ENCODE measurements around the gene KLF15. TPM values are rescaled to one million over a fixed set of nuclear protein-coding genes. Genes with fewer than 3 reads are reported as not detected.

KLF15 gene
- total and polyA plus RNA-seq, 7 experiments from 2014 or later: 0.57 to 0.81 TPM; not detected in 5

- Mint-ChIP-seq H3K9me3 (peaks cover 0 to 2% (median 0%) of the 10 kb centered on the region in 11 donors), H3K4me1 (no peaks in the 10 kb centered on the region), H3K36me3 (no peaks in the 10 kb centered on the region), H3K27ac (no peak overlapping the region), H3K27me3 (peaks cover 8 to 31% (median 14%) of the 10 kb centered on the region in 5 donors), H3K4me3 (no peak overlapping the region)
- Histone ChIP-seq H3K27ac (ENCODE audit: low read depth, low read length) (no peak overlapping the region), H3K27me3 (ENCODE audit: control insufficient read depth in 2 of 2, insufficient read depth in 2 of 2, low read length in 2 of 2) (no peaks in the 10 kb centered on the region), H3K9me3 (ENCODE audit: control insufficient read depth in 2 of 3, low read length in 3 of 3) (no peaks in the 10 kb centered on the region), H3K36me3 (ENCODE audit: control insufficient read depth in 2 of 3, insufficient read depth in 3 of 3, low read length in 3 of 3) (no peaks in the 10 kb centered on the region), H3K4me1 (ENCODE audit: control insufficient read depth in 2 of 2, insufficient read depth in 2 of 2, low read length in 2 of 2) (no peaks in the 10 kb centered on the region), H3K4me3 (ENCODE audit: low read length) (no peak overlapping the region)
- ChIA-PET POLR2A (no interaction called here), CTCF (no interaction called here)
- intact Hi-C loops (cut with micrococcal nuclease): no loop called here
- ATAC-seq (peak; percentile 42), DNase-seq (no peak)
Measured at GRCh38 chr3:126399351-126399735, 42.1 kb upstream of the KLF15 start.

- Mint-ChIP-seq H3K4me1 (no peaks in the 10 kb centered on the region), H3K27me3 (peaks cover 14 to 34% (median 18%) of the 10 kb centered on the region in 5 donors), H3K27ac (no peak overlapping the region), H3K4me3 (no peak overlapping the region), H3K36me3 (no peaks in the 10 kb centered on the region), H3K9me3 (peaks cover 0 to 2% (median 0%) of the 10 kb centered on the region in 11 donors)
- no peak overlapping the region for H3K27ac ChIP-seq (ENCODE audit: low read depth, low read length)
- ChIA-PET CTCF (no interaction called here), POLR2A (no interaction called here)
- ATAC-seq (no peak), DNase-seq (no peak)
- intact Hi-C loops (cut with micrococcal nuclease): no loop called here
- no peaks in the 10 kb centered on the region for H3K36me3 ChIP-seq (ENCODE audit: control insufficient read depth in 2 of 3, insufficient read depth in 3 of 3, low read length in 3 of 3)
- no peak overlapping the region for H3K4me3 ChIP-seq (ENCODE audit: low read length)
- H3K9me3 ChIP-seq (ENCODE audit: control insufficient read depth in 2 of 3, low read length in 3 of 3): no peaks in the 10 kb centered on the region
- H3K27me3 ChIP-seq (ENCODE audit: control insufficient read depth in 2 of 2, insufficient read depth in 2 of 2, low read length in 2 of 2): no peaks in the 10 kb centered on the region
- H3K4me1 ChIP-seq (ENCODE audit: control insufficient read depth in 2 of 2, insufficient read depth in 2 of 2, low read length in 2 of 2): no peaks in the 10 kb centered on the region
Measured at GRCh38 chr3:126398423-126399350, 41.5 kb upstream of the KLF15 start.

- Histone ChIP-seq H3K9me3 (ENCODE audit: control insufficient read depth in 2 of 3, low read length in 3 of 3) (no peaks in the 10 kb centered on the region), H3K27ac (ENCODE audit: low read depth, low read length) (no peak overlapping the region), H3K36me3 (ENCODE audit: control insufficient read depth in 2 of 3, insufficient read depth in 3 of 3, low read length in 3 of 3) (no peaks in the 10 kb centered on the region), H3K4me1 (ENCODE audit: control insufficient read depth in 2 of 2, insufficient read depth in 2 of 2, low read length in 2 of 2) (no peaks in the 10 kb centered on the region), H3K4me3 (ENCODE audit: low read length) (no peak overlapping the region), H3K27me3 (ENCODE audit: control insufficient read depth in 2 of 2, insufficient read depth in 2 of 2, low read length in 2 of 2) (no peaks in the 10 kb centered on the region)
- Mint-ChIP-seq H3K27ac (no peak overlapping the region), H3K36me3 (no peaks in the 10 kb centered on the region), H3K4me1 (no peaks in the 10 kb centered on the region), H3K4me3 (no peak overlapping the region), H3K27me3 (peaks cover 22 to 39% (median 27%) of the 10 kb centered on the region in 5 donors), H3K9me3 (peaks cover 0 to 2% (median 0%) of the 10 kb centered on the region in 11 donors)
- ATAC-seq (no peak), DNase-seq (no peak)
- ChIA-PET POLR2A (no interaction called here), CTCF (no interaction called here)
- intact Hi-C loops (cut with micrococcal nuclease): no loop called here
Measured at GRCh38 chr3:126397610-126398422, 40.6 kb upstream of the KLF15 start.

GRCh38 chr3:126396536-126396935, 39.3 kb upstream of the KLF15 start:
- intact Hi-C loops (cut with micrococcal nuclease): no loop called here

GRCh38 chr3:126395846-126396513, 38.8 kb upstream of the KLF15 start:
- no peak overlapping the region for H3K4me3 Mint-ChIP-seq
- intact Hi-C loops (cut with micrococcal nuclease): no loop called here
- CTCF ChIA-PET: no interaction called here
- no peaks in the 10 kb centered on the region for H3K4me1 Mint-ChIP-seq
- H3K36me3 Mint-ChIP-seq: no peaks in the 10 kb centered on the region
- no peak overlapping the region for H3K27ac Mint-ChIP-seq
- Histone ChIP-seq H3K27me3 (ENCODE audit: control insufficient read depth in 2 of 2, insufficient read depth in 2 of 2, low read length in 2 of 2) (no peaks in the 10 kb centered on the region), H3K9me3 (ENCODE audit: control insufficient read depth in 2 of 3, low read length in 3 of 3) (no peaks in the 10 kb centered on the region), H3K4me1 (ENCODE audit: control insufficient read depth in 2 of 2, insufficient read depth in 2 of 2, low read length in 2 of 2) (no peaks in the 10 kb centered on the region), H3K4me3 (ENCODE audit: low read length) (no peak overlapping the region), H3K27ac (ENCODE audit: low read depth, low read length) (no peak overlapping the region), H3K36me3 (ENCODE audit: control insufficient read depth in 2 of 3, insufficient read depth in 3 of 3, low read length in 3 of 3) (no peaks in the 10 kb centered on the region)
- peaks cover 0 to 2% (median 0%) of the 10 kb centered on the region in 11 donors for H3K9me3 Mint-ChIP-seq
- POLR2A ChIA-PET: no interaction called here
- ATAC-seq: no peak
- no peak for DNase-seq
- peaks cover 34 to 43% (median 41%) of the 10 kb centered on the region in 5 donors for H3K27me3 Mint-ChIP-seq

More at GRCh38 chr3:126396536-126396935, 39.3 kb upstream of the KLF15 start:
- Histone ChIP-seq H3K36me3 (ENCODE audit: control insufficient read depth in 2 of 3, insufficient read depth in 3 of 3, low read length in 3 of 3) (no peaks in the 10 kb centered on the region), H3K27ac (ENCODE audit: low read depth, low read length) (no peak overlapping the region), H3K4me1 (ENCODE audit: control insufficient read depth in 2 of 2, insufficient read depth in 2 of 2, low read length in 2 of 2) (no peaks in the 10 kb centered on the region), H3K9me3 (ENCODE audit: control insufficient read depth in 2 of 3, low read length in 3 of 3) (no peaks in the 10 kb centered on the region), H3K4me3 (ENCODE audit: low read length) (no peak overlapping the region), H3K27me3 (ENCODE audit: control insufficient read depth in 2 of 2, insufficient read depth in 2 of 2, low read length in 2 of 2) (no peaks in the 10 kb centered on the region)
- no peak overlapping the region for H3K27ac Mint-ChIP-seq
- H3K27me3 Mint-ChIP-seq: peaks cover 29 to 41% (median 35%) of the 10 kb centered on the region in 5 donors
- H3K9me3 Mint-ChIP-seq: peaks cover 0 to 2% (median 0%) of the 10 kb centered on the region in 11 donors
- ChIA-PET CTCF (no interaction called here), POLR2A (no interaction called here)
- ATAC-seq (no peak), DNase-seq (no peak)
- H3K36me3 Mint-ChIP-seq: no peaks in the 10 kb centered on the region
- no peak overlapping the region for H3K4me3 Mint-ChIP-seq
- no peaks in the 10 kb centered on the region for H3K4me1 Mint-ChIP-seq

- Mint-ChIP-seq H3K4me3 (no peak overlapping the region), H3K4me1 (peaks cover 0 to 3% (median 0%) of the 10 kb centered on the region in 7 donors), H3K27ac (no peak overlapping the region), H3K9me3 (peaks cover 0 to 2% (median 0%) of the 10 kb centered on the region in 11 donors), H3K36me3 (no peaks in the 10 kb centered on the region), H3K27me3 (peaks cover 43 to 53% (median 45%) of the 10 kb centered on the region in 5 donors)
- H3K9me3 ChIP-seq (ENCODE audit: control insufficient read depth in 2 of 3, low read length in 3 of 3): no peaks in the 10 kb centered on the region
- H3K36me3 ChIP-seq (ENCODE audit: control insufficient read depth in 2 of 3, insufficient read depth in 3 of 3, low read length in 3 of 3): no peaks in the 10 kb centered on the region
- no peaks in the 10 kb centered on the region for H3K4me1 ChIP-seq (ENCODE audit: control insufficient read depth in 2 of 2, insufficient read depth in 2 of 2, low read length in 2 of 2)
- CTCF ChIA-PET: no interaction called here
- intact Hi-C loops (cut with micrococcal nuclease): no loop called here
- H3K4me3 ChIP-seq (ENCODE audit: low read length): no peak overlapping the region
- POLR2A ChIA-PET: no interaction called here
- ATAC-seq (no peak), DNase-seq (no peak)
- H3K27me3 ChIP-seq (ENCODE audit: control insufficient read depth in 2 of 2, insufficient read depth in 2 of 2, low read length in 2 of 2): no peaks in the 10 kb centered on the region
- no peak overlapping the region for H3K27ac ChIP-seq (ENCODE audit: low read depth, low read length)
Measured at GRCh38 chr3:126394977-126395321, 37.7 kb upstream of the KLF15 start.
